Neural progenitor cell (in vitro differentiated cells): ENCODE data around the gene ZC3H7A. TPM values are rescaled to one million over a fixed set of nuclear protein-coding genes. Genes with fewer than 3 reads are reported as not detected.
A peak's percentile ranks its signal among the peaks of the same experiment; 100 is the strongest.

Experiments
- DNase-seq: peaks from one replicate; pipeline ENCODE4 v3.0.0-alpha.2; 2016; ENCODE audit warnings: low spot score
- H2AFZ ChIP-seq: fragments of 200-600 bp; sonication (generic); replicated peaks from 2 replicates; pipeline ENCODE4 v1.6.1; 2016; ENCODE audit warnings: antibody characterized with exemption
- H3F3A ChIP-seq: fragments of 200-600 bp; sonication (generic); 2 replicates; pipeline ENCODE4 v1.6.1; 2016; ENCODE audit warnings: antibody characterized with exemption, low read depth
- H3K27ac ChIP-seq: fragments of 200-600 bp; sonication (generic); 2 replicates; pipeline ENCODE4 v1.5.1; 2016; ENCODE audit warnings: mild to moderate bottlenecking
- H3K27me3 ChIP-seq: fragments of 200-600 bp; sonication (generic); 2 replicates; pipeline ENCODE4 v1.6.1; 2016; ENCODE audit warnings: mild to moderate bottlenecking, moderate library complexity
- H3K36me3 ChIP-seq: fragments of 200-600 bp; sonication (generic); 2 replicates; pipeline ENCODE4 v1.5.1; 2016
- H3K4me1 ChIP-seq: fragments of 200-600 bp; sonication (generic); 2 replicates; pipeline ENCODE4 v1.6.1; 2016; ENCODE audit warnings: mixed run types
- H3K4me2 ChIP-seq: fragments of 200-600 bp; sonication (generic); 2 replicates; pipeline ENCODE4 v1.6.1; 2016
- H3K4me3 ChIP-seq: fragments of 200-600 bp; sonication (generic); 2 replicates; pipeline ENCODE4 v1.5.1; 2016
- H3K79me2 ChIP-seq: fragments of 200-600 bp; sonication (generic); 2 replicates; pipeline ENCODE4 v1.6.1; 2016; ENCODE audit warnings: low read depth
- H3K9ac ChIP-seq: fragments of 200-600 bp; sonication (generic); 2 replicates; pipeline ENCODE4 v1.6.1; 2016
- H3K9me3 ChIP-seq: fragments of 200-600 bp; sonication (generic); 2 replicates; pipeline ENCODE4 v1.5.1; 2016; ENCODE audit warnings: low read depth
- H4K20me1 ChIP-seq: fragments of 200-600 bp; sonication (generic); 2 replicates; pipeline ENCODE4 v1.6.1; 2016; ENCODE audit warnings: low read depth
- H3K27ac Mint-ChIP-seq: 3 replicates; pipeline ENCODE4 v1.8.0; 2021; ENCODE audit warnings: mixed read lengths
- H3K27me3 Mint-ChIP-seq: 2 replicates; pipeline ENCODE4 v1.8.0; 2022; ENCODE audit warnings: low read depth, mild to moderate bottlenecking, inconsistent platforms, moderate library complexity, mixed read lengths; ENCODE audit not compliant: insufficient read depth
- H3K36me3 Mint-ChIP-seq: 3 replicates; pipeline ENCODE4 v1.8.0; 2021; ENCODE audit warnings: mixed read lengths
- H3K4me1 Mint-ChIP-seq: 3 replicates; pipeline ENCODE4 v1.8.0; 2021; ENCODE audit warnings: mixed read lengths
- H3K4me3 Mint-ChIP-seq: 3 replicates; pipeline ENCODE4 v1.8.0; 2021; ENCODE audit warnings: mild to moderate bottlenecking, moderate library complexity, mixed read lengths
- H3K9me3 Mint-ChIP-seq: 3 replicates; pipeline ENCODE4 v1.8.0; 2020; ENCODE audit warnings: mixed read lengths
- EZH2 ChIP-seq: fragments of 200-600 bp; sonication (generic); IDR thresholded peaks from 2 replicates; pipeline ENCODE4 v1.6.1; 2017; ENCODE audit warnings: antibody characterized with exemption, mild to moderate bottlenecking, moderate library complexity
- EZH2phosphoT487 ChIP-seq: fragments of 200-600 bp; sonication (generic); IDR thresholded peaks from 2 replicates; pipeline ENCODE4 v1.6.1; 2017; ENCODE audit warnings: antibody characterized with exemption
- total RNA-seq: library from RNA; depleted of rRNA; stranded (reverse); fragments of >200 nt; gene quantifications from 2 replicates; pipeline ENCODE4 v1.2.3, GENCODE V29; 2015; ENCODE audit warnings: low replicate concordance
- TF ChIP-seq, protein P1 (sequence below): fragments of 200-600 bp; sonication (generic); IDR thresholded peaks from 2 replicates; pipeline ENCODE4 v1.5.1; 2017; ENCODE audit warnings: antibody characterized with exemption, mild to moderate bottlenecking

ZC3H7A gene
- total RNA-seq, 1 donor from 2014 or later: 82.6 TPM

DNA sequence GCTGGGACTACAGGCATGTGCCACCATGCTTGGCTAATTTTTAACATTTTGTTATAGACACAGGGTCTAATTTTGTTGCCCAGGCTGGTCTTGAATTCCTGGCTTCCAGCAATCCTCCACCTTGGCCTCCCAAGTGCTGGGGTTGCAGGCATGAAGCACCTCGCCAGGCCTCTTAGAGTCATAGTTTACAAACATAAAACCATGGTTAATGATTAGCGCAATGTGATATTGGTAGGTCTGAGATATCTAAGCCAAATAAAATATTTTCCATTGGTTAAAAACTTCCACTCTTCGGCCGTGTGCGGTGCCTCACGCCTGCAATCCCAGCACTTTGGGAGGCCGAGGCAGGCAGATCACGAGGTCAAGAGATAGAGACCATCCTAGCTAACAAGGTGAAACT lies 71.0 kb downstream of the ZC3H7A start:
- no peak overlapping the region for H3K4me3 Mint-ChIP-seq
- Histone ChIP-seq H3K4me3 (no peak overlapping the region), H3K36me3 (no peaks in the 10 kb centered on the region), H2AFZ (no peak overlapping the region), H4K20me1 (no peaks in the 10 kb centered on the region), H3K9me3 (no peaks in the 10 kb centered on the region), H3K4me2 (no peak overlapping the region), H3K27ac (no peak overlapping the region), H3K79me2 (no peaks in the 10 kb centered on the region), H3K9ac (no peak overlapping the region), H3K27me3 (no peaks in the 10 kb centered on the region), H3K4me1 (no peaks in the 10 kb centered on the region), H3F3A (peaks cover 2% of the 10 kb centered on the region)
- no peaks in the 10 kb centered on the region for H3K9me3 Mint-ChIP-seq
- H3K27ac Mint-ChIP-seq: no peak overlapping the region
- H3K27me3 Mint-ChIP-seq: peaks cover 2% of the 10 kb centered on the region
- TF ChIP-seq EZH2phosphoT487 (no peak), EZH2 (no peak)
- TF ChIP-seq, protein P1, sequence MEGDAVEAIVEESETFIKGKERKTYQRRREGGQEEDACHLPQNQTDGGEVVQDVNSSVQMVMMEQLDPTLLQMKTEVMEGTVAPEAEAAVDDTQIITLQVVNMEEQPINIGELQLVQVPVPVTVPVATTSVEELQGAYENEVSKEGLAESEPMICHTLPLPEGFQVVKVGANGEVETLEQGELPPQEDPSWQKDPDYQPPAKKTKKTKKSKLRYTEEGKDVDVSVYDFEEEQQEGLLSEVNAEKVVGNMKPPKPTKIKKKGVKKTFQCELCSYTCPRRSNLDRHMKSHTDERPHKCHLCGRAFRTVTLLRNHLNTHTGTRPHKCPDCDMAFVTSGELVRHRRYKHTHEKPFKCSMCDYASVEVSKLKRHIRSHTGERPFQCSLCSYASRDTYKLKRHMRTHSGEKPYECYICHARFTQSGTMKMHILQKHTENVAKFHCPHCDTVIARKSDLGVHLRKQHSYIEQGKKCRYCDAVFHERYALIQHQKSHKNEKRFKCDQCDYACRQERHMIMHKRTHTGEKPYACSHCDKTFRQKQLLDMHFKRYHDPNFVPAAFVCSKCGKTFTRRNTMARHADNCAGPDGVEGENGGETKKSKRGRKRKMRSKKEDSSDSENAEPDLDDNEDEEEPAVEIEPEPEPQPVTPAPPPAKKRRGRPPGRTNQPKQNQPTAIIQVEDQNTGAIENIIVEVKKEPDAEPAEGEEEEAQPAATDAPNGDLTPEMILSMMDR: no peak
- peaks cover 20% of the 10 kb centered on the region for H3K36me3 Mint-ChIP-seq
- peaks cover 3% of the 10 kb centered on the region for H3K4me1 Mint-ChIP-seq
- DNase-seq: no peak

DNA sequence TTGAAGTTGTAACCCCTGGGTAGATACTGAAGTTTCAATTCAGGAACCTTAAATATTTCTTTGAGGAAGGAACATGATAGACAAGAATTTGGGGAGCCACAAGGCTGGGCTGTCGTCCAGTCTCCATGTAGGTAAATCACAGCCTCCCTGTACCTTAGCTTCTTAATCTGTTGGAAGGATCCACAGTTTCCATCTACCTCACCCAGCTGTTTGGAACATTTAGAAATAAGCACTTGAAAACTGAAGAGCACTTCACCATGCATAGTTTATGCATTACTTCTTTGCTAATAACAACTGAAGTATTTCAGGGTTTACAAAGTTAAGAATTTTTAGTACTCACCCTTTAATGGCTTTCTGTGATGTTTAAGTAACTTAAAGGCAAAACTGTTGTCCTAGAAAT lies 71.6 kb downstream of the ZC3H7A start:
- no peaks in the 10 kb centered on the region for H3K9me3 ChIP-seq
- H3F3A ChIP-seq: peaks cover 2% of the 10 kb centered on the region
- Mint-ChIP-seq H3K9me3 (no peaks in the 10 kb centered on the region), H3K4me3 (no peak overlapping the region), H3K27me3 (peaks cover 2% of the 10 kb centered on the region), H3K36me3 (peaks cover 20% of the 10 kb centered on the region), H3K4me1 (no peaks in the 10 kb centered on the region), H3K27ac (peak overlapping the region; percentile 46)
- no peak overlapping the region for H3K4me3 ChIP-seq
- no peaks in the 10 kb centered on the region for H4K20me1 ChIP-seq
- no peaks in the 10 kb centered on the region for H3K36me3 ChIP-seq
- H3K27me3 ChIP-seq: no peaks in the 10 kb centered on the region
- no peaks in the 10 kb centered on the region for H3K79me2 ChIP-seq
- H2AFZ ChIP-seq: no peak overlapping the region
- no peak for TF ChIP-seq EZH2phosphoT487
- no peak for TF ChIP-seq EZH2
- TF ChIP-seq, protein P1: no peak
- DNase-seq: no peak
- H3K4me1 ChIP-seq: no peaks in the 10 kb centered on the region
- H3K4me2 ChIP-seq: no peak overlapping the region
- no peak overlapping the region for H3K9ac ChIP-seq
- no peak overlapping the region for H3K27ac ChIP-seq

DNA sequence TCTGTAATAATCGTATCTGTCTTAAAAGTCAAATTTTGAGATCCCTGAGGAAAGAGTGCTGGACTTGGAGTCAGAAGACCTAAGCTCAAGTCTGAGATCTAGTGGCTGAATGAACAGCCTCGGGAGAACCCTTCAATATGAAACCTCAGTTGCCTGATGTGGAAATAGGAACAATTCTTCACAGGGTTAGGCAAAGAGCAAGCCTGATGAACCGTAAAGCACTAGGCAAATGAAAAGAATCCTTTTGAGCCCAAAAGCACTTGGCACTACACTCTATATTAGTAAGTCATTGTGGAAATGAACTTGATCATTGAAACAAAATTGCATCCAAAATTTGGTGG lies 74.6 kb downstream of the ZC3H7A start:
- Histone ChIP-seq H3K27ac (no peak overlapping the region), H3K36me3 (no peaks in the 10 kb centered on the region), H3K79me2 (no peaks in the 10 kb centered on the region)

More for the DNA sequence above, 74.6 kb downstream of the ZC3H7A start:
- Histone ChIP-seq H4K20me1 (no peaks in the 10 kb centered on the region), H3K4me2 (no peak overlapping the region), H3K4me1 (no peaks in the 10 kb centered on the region), H3K9me3 (no peaks in the 10 kb centered on the region), H3K4me3 (no peak overlapping the region), H3F3A (peaks cover 2% of the 10 kb centered on the region), H2AFZ (no peak overlapping the region), H3K9ac (no peak overlapping the region), H3K27me3 (no peaks in the 10 kb centered on the region)
- Mint-ChIP-seq H3K9me3 (no peaks in the 10 kb centered on the region), H3K27me3 (peaks cover 2% of the 10 kb centered on the region), H3K4me3 (no peak overlapping the region), H3K27ac (no peak overlapping the region), H3K36me3 (peaks cover 22% of the 10 kb centered on the region), H3K4me1 (no peaks in the 10 kb centered on the region)
- TF ChIP-seq EZH2 (no peak), EZH2phosphoT487 (no peak)
- TF ChIP-seq, protein P1: no peak
- no peak for DNase-seq
